K562 (cell line): ENCODE data around the gene MTA1. TPM values are rescaled to one million over a fixed set of nuclear protein-coding genes. Genes with fewer than 3 reads are reported as not detected.

ENCODE experiments used
- CTBP1 ChIP-seq: fragments of 450-650 bp; IDR thresholded peaks from 2 replicates; pipeline ENCODE4 v1.6.1; 2016; ENCODE audit warnings: borderline replicate concordance
- CXXC5 ChIP-seq: fragments of 250-450 bp; sonication (Bioruptor Pico); IDR thresholded peaks from 2 replicates; pipeline ENCODE4 v1.8.0; 2022; ENCODE audit warnings: inconsistent platforms, mild to moderate bottlenecking, moderate library complexity
- DACH1 ChIP-seq: fragments of 450-650 bp; IDR thresholded peaks from 2 replicates; pipeline ENCODE4 v1.6.1; 2018; ENCODE audit not compliant: partially characterized antibody
- DMBX1 ChIP-seq: fragments of 250-450 bp; sonication (Bioruptor Pico); IDR thresholded peaks from 2 replicates; pipeline ENCODE4 v1.8.0; 2022; ENCODE audit warnings: inconsistent platforms, mild to moderate bottlenecking, moderate library complexity, borderline replicate concordance
- HDAC8 ChIP-seq: fragments of 450-650 bp; IDR thresholded peaks from 2 replicates; pipeline ENCODE4 v1.6.1; 2016; ENCODE audit warnings: mild to moderate bottlenecking, missing genetic modification characterization, moderate library complexity, missing compliant biosample characterization
- JUND ChIP-seq, 2 experiments: IDR thresholded peaks; 2 replicates in 1 of 2; 3 replicates in 1 of 2; pipeline ENCODE4 v1.6.1; 2011; ENCODE audit warnings: borderline replicate concordance in 2 of 2, low read depth in 2 of 2, low read length in 2 of 2, improper control_type of control experiment in 1 of 2, missing biosample characterization in 1 of 2, missing genetic modification characterization in 1 of 2, missing genetic modification reagents in 1 of 2
- KDM5B ChIP-seq: fragments of 200-600 bp; sonication (generic); IDR thresholded peaks from 2 replicates; pipeline ENCODE4 v1.6.1; 2012; ENCODE audit warnings: low read depth, mild to moderate bottlenecking, moderate library complexity, low read length, control low read depth, inconsistent platforms; ENCODE audit not compliant: insufficient replicate concordance
- MAZ ChIP-seq, 2 experiments: fragments of 450-650 bp in 1 of 2; sonication (generic) in 1 of 2; formaldehyde crosslinking; IDR thresholded peaks in 1 of 2; conservative IDR thresholded peaks in 1 of 2; 2 replicates each; pipeline versions ENCODE4 v1.4.0 to v1.5.0; 2020; ENCODE audit warnings: mild to moderate bottlenecking in 1 of 2, missing genetic modification reagents in 1 of 2
- NCOA6 ChIP-seq: fragments of 450-650 bp; IDR thresholded peaks from 2 replicates; pipeline ENCODE4 v1.6.1; 2017; ENCODE audit warnings: mild to moderate bottlenecking
- POLR2AphosphoS5 ChIP-seq: IDR thresholded peaks from 2 replicates; pipeline ENCODE4 v1.6.1; 2011; ENCODE audit warnings: mild to moderate bottlenecking, low read depth, low read length, moderate library complexity; ENCODE audit not compliant: control insufficient read depth, insufficient read depth
- RAD21 ChIP-seq, 2 experiments: fragments of 250-450 bp in 1 of 2; fragments of 450-650 bp in 1 of 2; sonication (Bioruptor Pico) in 1 of 2; formaldehyde crosslinking in 1 of 2; IDR thresholded peaks in 1 of 2; conservative IDR thresholded peaks in 1 of 2; 2 replicates each; pipeline versions ENCODE4 v1.4.0 to v1.8.0; 2020 to 2022; ENCODE audit warnings: mild to moderate bottlenecking in 2 of 2, moderate library complexity in 1 of 2
- RB1 ChIP-seq: fragments of 450-650 bp; IDR thresholded peaks from 2 replicates; pipeline ENCODE4 v1.6.1; 2017; ENCODE audit warnings: low read depth, mild to moderate bottlenecking
- RBFOX2 ChIP-seq: fragments of 200-400 bp; formaldehyde crosslinking; IDR thresholded peaks from 2 replicates; pipeline ENCODE4 v1.6.1; 2017; ENCODE audit warnings: low read depth, mild to moderate bottlenecking, low read length, moderate library complexity
- SAFB ChIP-seq: fragments of 200-400 bp; formaldehyde crosslinking; IDR thresholded peaks from 2 replicates; pipeline ENCODE4 v1.6.1; 2017; ENCODE audit warnings: low read depth, low read length, borderline replicate concordance
- SRSF9 ChIP-seq: fragments of 200-400 bp; formaldehyde crosslinking; IDR thresholded peaks from 2 replicates; pipeline ENCODE4 v1.6.1; 2017; ENCODE audit warnings: low read depth, low read length, borderline replicate concordance
- ZNF239 ChIP-seq: fragments of 250-450 bp; sonication (Bioruptor Pico); IDR thresholded peaks from 2 replicates; pipeline ENCODE4 v1.4.0; 2020; ENCODE audit warnings: mild to moderate bottlenecking
- ZNF551 ChIP-seq: fragments of 250-450 bp; sonication (Bioruptor Pico); IDR thresholded peaks from 2 replicates; pipeline ENCODE4 v1.5.0; 2021; ENCODE audit warnings: mild to moderate bottlenecking, moderate library complexity
- polyA plus RNA-seq, 8 experiments: library from polyadenylated mRNA; depleted of rRNA in 4 of 8; stranded (reverse) in 5 of 8; unstranded in 3 of 8; fragments of >200 nt; fragmentation: Nextera tagmentation in 2 of 8; fragmentation: Illumina TruSeq in 1 of 8; extraction: Ambion mirVana in 2 of 8; extraction: Trizol in 1 of 8; gene quantifications; 2 replicates each; pipeline versions ENCODE4 v1.2.1 to v1.2.3, GENCODE V29; 2011 to 2014; ENCODE audit warnings: inconsistent platforms in 1 of 8, missing spikeins in 1 of 8
- total RNA-seq, 7 experiments: library from RNA; depleted of rRNA in 6 of 7; stranded (reverse); fragments of >200 nt in 6 of 7; fragmentation: Illumina TruSeq in 2 of 7; extraction: Trizol in 2 of 7; gene quantifications; 2 replicates each; pipeline versions ENCODE4 v1.2.1 to v1.2.3, GENCODE V29; 2011 to 2021; ENCODE audit warnings: low replicate concordance in 1 of 7
- TF ChIP-seq, protein P1 (sequence below): sonication (generic); IDR thresholded peaks from 2 replicates; pipeline ENCODE4 v1.6.1; 2016
- TF ChIP-seq, protein P2 (sequence below): fragments of 450-650 bp; formaldehyde crosslinking; IDR thresholded peaks from 2 replicates; pipeline ENCODE4 v1.4.0; 2020; ENCODE audit warnings: mild to moderate bottlenecking
- TF ChIP-seq, protein P3 (sequence below): sonication (generic); formaldehyde crosslinking; IDR thresholded peaks from 2 replicates; pipeline ENCODE4 v1.8.0; 2022; ENCODE audit warnings: missing genetic modification reagents, mild to moderate bottlenecking, moderate library complexity, borderline replicate concordance
- TF ChIP-seq, protein P4 (sequence below): fragments of 200-800 bp; sonication (Bioruptor generic); IDR thresholded peaks from 2 replicates; pipeline ENCODE4 v1.6.1; 2017; ENCODE audit warnings: missing genetic modification characterization, missing compliant biosample characterization

Gene MTA1
- total and polyA plus RNA-seq, 9 of the 15 experiments (the other 6 are each of a cell fraction or from before 2014, with no cell fraction given), result 0.13 to 118 (median 32.3) TPM

DNA sequence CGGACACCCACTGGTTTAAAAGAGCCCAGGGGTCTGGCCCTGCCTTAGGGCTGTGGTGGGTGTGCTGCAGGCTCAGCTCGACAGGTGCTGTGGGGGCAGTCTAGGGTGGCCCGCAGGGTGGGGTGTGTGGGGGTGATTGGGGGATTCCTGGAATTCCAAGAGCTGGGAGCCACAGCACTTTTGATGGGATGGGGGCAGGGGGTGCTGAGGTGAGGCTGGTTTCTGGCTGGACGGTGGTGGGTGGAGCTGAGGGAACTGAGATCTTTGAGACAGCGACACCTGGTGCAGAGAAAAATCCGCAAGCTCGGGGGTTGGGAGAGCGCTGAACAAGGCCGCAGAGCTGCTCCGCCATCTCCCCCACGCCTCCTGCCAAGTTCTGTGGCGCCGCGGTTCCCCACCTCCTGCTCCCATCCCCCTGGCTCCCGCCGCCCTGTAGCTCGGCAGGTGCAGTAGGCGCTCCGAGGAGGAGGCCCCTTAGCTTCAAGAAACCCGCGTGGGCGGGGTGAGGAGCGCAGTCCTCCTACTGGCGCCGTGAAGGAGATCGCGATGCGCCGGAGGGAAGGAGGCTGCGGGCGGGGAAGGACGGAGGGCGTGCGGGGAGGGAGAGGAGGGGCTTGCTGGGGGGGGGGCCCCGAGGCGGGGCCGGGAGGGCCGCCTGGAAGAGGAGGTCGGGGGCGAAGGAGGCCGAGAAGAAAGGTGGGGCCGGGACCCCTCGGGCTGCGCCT lies 70.1 kb downstream of the MTA1 start (continued):
- TF ChIP-seq KDM5B (peak; percentile 29), HDAC8 (no peak), SAFB (peak; percentile 40; the same call in 1 of the 2 replicates), RBFOX2 (peak; percentile 63), SRSF9 (no peak), JUND (IDR thresholded peaks at IDR 0.05; ENCODE audit: borderline replicate concordance, low read depth, low read length) (0 out of 2 replicates have a peak, but pooled peaks have one; percentile 25), JUND (tag; IDR thresholded peaks at IDR 0.05; ENCODE audit: borderline replicate concordance, low read depth, low read length) (no peak), ZNF239 (CRISPR knock-in tag) (no peak), RAD21 (CRISPR knock-in tag; conservative IDR thresholded peaks at IDR 0.05 in 1 of 2, IDR thresholded peaks at IDR 0.05 in 1 of 2) (peak; percentile 35 to 40), CXXC5 (peak; percentile 50), CTBP1 (peak; percentile 54; the same call in 1 of the 2 replicates), DACH1 (no peak), ZNF551 (CRISPR knock-in tag) (no peak), POLR2AphosphoS5 (no peak), NCOA6 (no peak), MAZ (CRISPR knock-in tag; conservative IDR thresholded peaks at IDR 0.05 in 1 of 2, IDR thresholded peaks at IDR 0.05 in 1 of 2) (peak; percentile 62 to 81; a peak in 3 of 4 replicates), RB1 (peak; percentile 64; the same call in 1 of the 2 replicates), DMBX1 (CRISPR knock-in tag) (no peak)
- TF ChIP-seq, protein P1, sequence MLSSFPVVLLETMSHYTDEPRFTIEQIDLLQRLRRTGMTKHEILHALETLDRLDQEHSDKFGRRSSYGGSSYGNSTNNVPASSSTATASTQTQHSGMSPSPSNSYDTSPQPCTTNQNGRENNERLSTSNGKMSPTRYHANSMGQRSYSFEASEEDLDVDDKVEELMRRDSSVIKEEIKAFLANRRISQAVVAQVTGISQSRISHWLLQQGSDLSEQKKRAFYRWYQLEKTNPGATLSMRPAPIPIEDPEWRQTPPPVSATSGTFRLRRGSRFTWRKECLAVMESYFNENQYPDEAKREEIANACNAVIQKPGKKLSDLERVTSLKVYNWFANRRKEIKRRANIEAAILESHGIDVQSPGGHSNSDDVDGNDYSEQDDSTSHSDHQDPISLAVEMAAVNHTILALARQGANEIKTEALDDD, result no peak
- TF ChIP-seq, protein P2, sequence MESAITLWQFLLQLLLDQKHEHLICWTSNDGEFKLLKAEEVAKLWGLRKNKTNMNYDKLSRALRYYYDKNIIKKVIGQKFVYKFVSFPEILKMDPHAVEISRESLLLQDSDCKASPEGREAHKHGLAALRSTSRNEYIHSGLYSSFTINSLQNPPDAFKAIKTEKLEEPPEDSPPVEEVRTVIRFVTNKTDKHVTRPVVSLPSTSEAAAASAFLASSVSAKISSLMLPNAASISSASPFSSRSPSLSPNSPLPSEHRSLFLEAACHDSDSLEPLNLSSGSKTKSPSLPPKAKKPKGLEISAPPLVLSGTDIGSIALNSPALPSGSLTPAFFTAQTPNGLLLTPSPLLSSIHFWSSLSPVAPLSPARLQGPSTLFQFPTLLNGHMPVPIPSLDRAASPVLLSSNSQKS (CRISPR knock-in tag), result no peak
- TF ChIP-seq, protein P3, sequence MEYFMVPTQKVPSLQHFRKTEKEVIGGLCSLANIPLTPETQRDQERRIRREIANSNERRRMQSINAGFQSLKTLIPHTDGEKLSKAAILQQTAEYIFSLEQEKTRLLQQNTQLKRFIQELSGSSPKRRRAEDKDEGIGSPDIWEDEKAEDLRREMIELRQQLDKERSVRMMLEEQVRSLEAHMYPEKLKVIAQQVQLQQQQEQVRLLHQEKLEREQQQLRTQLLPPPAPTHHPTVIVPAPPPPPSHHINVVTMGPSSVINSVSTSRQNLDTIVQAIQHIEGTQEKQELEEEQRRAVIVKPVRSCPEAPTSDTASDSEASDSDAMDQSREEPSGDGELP, result peak; percentile 38; the same call in 1 of the 2 replicates
- TF ChIP-seq, protein P4, sequence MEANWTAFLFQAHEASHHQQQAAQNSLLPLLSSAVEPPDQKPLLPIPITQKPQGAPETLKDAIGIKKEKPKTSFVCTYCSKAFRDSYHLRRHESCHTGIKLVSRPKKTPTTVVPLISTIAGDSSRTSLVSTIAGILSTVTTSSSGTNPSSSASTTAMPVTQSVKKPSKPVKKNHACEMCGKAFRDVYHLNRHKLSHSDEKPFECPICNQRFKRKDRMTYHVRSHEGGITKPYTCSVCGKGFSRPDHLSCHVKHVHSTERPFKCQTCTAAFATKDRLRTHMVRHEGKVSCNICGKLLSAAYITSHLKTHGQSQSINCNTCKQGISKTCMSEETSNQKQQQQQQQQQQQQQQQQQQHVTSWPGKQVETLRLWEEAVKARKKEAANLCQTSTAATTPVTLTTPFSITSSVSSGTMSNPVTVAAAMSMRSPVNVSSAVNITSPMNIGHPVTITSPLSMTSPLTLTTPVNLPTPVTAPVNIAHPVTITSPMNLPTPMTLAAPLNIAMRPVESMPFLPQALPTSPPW (CRISPR knock-in tag), result peak; percentile 75
